SK-N-SH treated with all-trans-retinoic acid at 6 μM for 48 hours (cell line): ENCODE results near the gene SMARCA2.

Experiments used
- ATAC-seq: fragments of 200-7000 bp; cut with Tn5 transposase; 3 replicates; pipeline ENCODE4 v1.9.1; 2020; ENCODE audit warnings: mild to moderate bottlenecking, moderate library complexity
- BACH2 ChIP-seq: fragments of 250-450 bp; sonication (Bioruptor Pico); IDR thresholded peaks from 2 replicates; pipeline ENCODE4 v1.9.0; 2021; ENCODE audit warnings: mild to moderate bottlenecking, borderline replicate concordance
- CREB5 ChIP-seq: fragments of 250-450 bp; sonication (Bioruptor Pico); IDR thresholded peaks from 2 replicates; pipeline ENCODE4 v1.5.1; 2020; ENCODE audit warnings: low read depth, mild to moderate bottlenecking, moderate library complexity
- CSRNP3 ChIP-seq: fragments of 250-450 bp; sonication (Bioruptor Pico); IDR thresholded peaks from 2 replicates; pipeline ENCODE4 v1.5.1; 2021; ENCODE audit warnings: mild to moderate bottlenecking, moderate library complexity
- ESRRG ChIP-seq: fragments of 250-450 bp; sonication (Bioruptor Pico); IDR thresholded peaks from 2 replicates; pipeline ENCODE4 v1.6.1; 2021; ENCODE audit warnings: mild to moderate bottlenecking
- GLIS3 ChIP-seq: fragments of 250-450 bp; sonication (Bioruptor Pico); IDR thresholded peaks from 2 replicates; pipeline ENCODE4 v1.5.0; 2020; ENCODE audit warnings: mild to moderate bottlenecking, moderate library complexity
- ISL1 ChIP-seq: fragments of 250-450 bp; sonication (Bioruptor Pico); IDR thresholded peaks from 2 replicates; pipeline ENCODE4 v2.1.2; 2022; ENCODE audit warnings: mild to moderate bottlenecking, moderate library complexity
- PATZ1 ChIP-seq: fragments of 250-450 bp; sonication (Bioruptor Pico); IDR thresholded peaks from 2 replicates; pipeline ENCODE4 v1.8.0; 2020; ENCODE audit warnings: mild to moderate bottlenecking, moderate library complexity, borderline replicate concordance
- POU6F1 ChIP-seq: fragments of 250-450 bp; sonication (Bioruptor Pico); IDR thresholded peaks from 2 replicates; pipeline ENCODE4 v1.8.0; 2021; ENCODE audit warnings: low read depth, mild to moderate bottlenecking, moderate library complexity, borderline replicate concordance
- RARB ChIP-seq: fragments of 250-450 bp; sonication (Bioruptor Pico); IDR thresholded peaks from 2 replicates; pipeline ENCODE4 v1.8.0; 2021; ENCODE audit warnings: mild to moderate bottlenecking, moderate library complexity
- SNAI2 ChIP-seq: fragments of 250-450 bp; sonication (Bioruptor Pico); IDR thresholded peaks from 2 replicates; pipeline ENCODE4 v1.5.0; 2020; ENCODE audit warnings: mild to moderate bottlenecking, moderate library complexity
- TOX ChIP-seq: fragments of 250-450 bp; sonication (Bioruptor Pico); IDR thresholded peaks from 2 replicates; pipeline ENCODE4 v1.8.0; 2021; ENCODE audit warnings: mild to moderate bottlenecking, moderate library complexity, borderline replicate concordance
- TSHZ2 ChIP-seq: fragments of 250-450 bp; sonication (Bioruptor Pico); IDR thresholded peaks from 2 replicates; pipeline ENCODE4 v1.5.0; 2020; ENCODE audit warnings: mild to moderate bottlenecking, moderate library complexity
- ZFP3 ChIP-seq: fragments of 250-450 bp; sonication (Bioruptor Pico); IDR thresholded peaks from 2 replicates; pipeline ENCODE4 v1.5.0; 2020; ENCODE audit warnings: mild to moderate bottlenecking, moderate library complexity
- ZFP30 ChIP-seq: fragments of 450-650 bp; formaldehyde crosslinking; IDR thresholded peaks from 2 replicates; pipeline ENCODE4 v1.5.0; 2022; ENCODE audit warnings: mild to moderate bottlenecking, moderate library complexity
- ZNF70 ChIP-seq: fragments of 450-650 bp; formaldehyde crosslinking; IDR thresholded peaks from 2 replicates; pipeline ENCODE4 v1.5.0; 2020; ENCODE audit warnings: mild to moderate bottlenecking, moderate library complexity
- ZNF8 ChIP-seq: fragments of 450-650 bp; formaldehyde crosslinking; IDR thresholded peaks from 2 replicates; pipeline ENCODE4 v1.5.0; 2020; ENCODE audit warnings: mild to moderate bottlenecking, moderate library complexity

SMARCA2 gene

GRCh38 chr9:2153630-2154217 is 138.6 kb downstream of the SMARCA2 start:
- no peak for TF ChIP-seq TSHZ2 (CRISPR knock-in tag)

GRCh38 chr9:2154731-2155130 is 139.6 kb downstream of the SMARCA2 start:
- TF ChIP-seq TOX (CRISPR knock-in tag) = no peak
- TF ChIP-seq PATZ1 (CRISPR knock-in tag) = no peak
- TF ChIP-seq POU6F1 (CRISPR knock-in tag) = no peak
- no peak for TF ChIP-seq CSRNP3 (CRISPR knock-in tag)
- TF ChIP-seq ZFP3 (CRISPR knock-in tag) = no peak
- no peak for TF ChIP-seq BACH2
- TF ChIP-seq ZNF8 = no peak
- TF ChIP-seq SNAI2 = no peak
- no peak for ATAC-seq

More at GRCh38 chr9:2153630-2154217, 138.6 kb downstream of the SMARCA2 start:
- ATAC-seq = no peak

- ATAC-seq = no peak
- TF ChIP-seq ESRRG (CRISPR knock-in tag) (no peak), ZNF70 (CRISPR knock-in tag) (no peak), SNAI2 (no peak), ZNF8 (no peak), POU6F1 (CRISPR knock-in tag) (no peak), GLIS3 (no peak), BACH2 (no peak), ZFP30 (no peak), CREB5 (CRISPR knock-in tag) (no peak), PATZ1 (CRISPR knock-in tag) (no peak), RARB (no peak), ISL1 (CRISPR knock-in tag) (no peak), TSHZ2 (CRISPR knock-in tag) (no peak)
- TF ChIP-seq, all 23 proteins: peak for 0
Observed at GRCh38 chr9:2155966-2156365, 140.8 kb downstream of the SMARCA2 start.
